GM18519 (cell line): ENCODE measurements around the gene WDPCP.
A peak's percentile ranks its signal among the peaks of the same experiment; 100 is the strongest.
"Not testable (repeated sequence)": the region's sequence is repeated elsewhere in the genome, so short reads cannot be mapped to it uniquely, and the experiment has no call there.

Experiments used
- ATAC-seq: cut with Tn5 transposase; IDR thresholded peaks from one replicate; pipeline ENCODE4 v1.9.1; 2021; ENCODE audit warnings: mild to moderate bottlenecking, moderate library complexity; ENCODE audit not compliant: unreplicated experiment, low FRiP score

Gene WDPCP

GRCh38 chr2:63590626-63591408, 2.5 kb upstream of the WDPCP start:
- no peak for ATAC-seq

GRCh38 chr2:63589148-63589958, 1.1 kb upstream of the WDPCP start:
- no peak for ATAC-seq

GRCh38 chr2:63587814-63588384, 378 bp downstream of the WDPCP start:
- ATAC-seq = no peak

- no peak for ATAC-seq
These were observed 5.4 kb downstream of the WDPCP start for GRCh38 chr2:63582873-63583272.

- ATAC-seq = no peak
These were observed 6.8 kb downstream of the WDPCP start for GRCh38 chr2:63581298-63581961.

- ATAC-seq = no peak
These were observed 7.5 kb downstream of the WDPCP start for GRCh38 chr2:63580651-63581297.

GRCh38 chr2:63578767-63579166, 9.5 kb downstream of the WDPCP start:
- no peak for ATAC-seq

GRCh38 chr2:63576546-63576945, 11.7 kb downstream of the WDPCP start:
- ATAC-seq = no peak

GRCh38 chr2:63573726-63574345, 14.4 kb downstream of the WDPCP start:
- not testable (repeated sequence) for ATAC-seq

- ATAC-seq = not testable (repeated sequence)
These were observed 15.3 kb downstream of the WDPCP start for GRCh38 chr2:63573026-63573425.

- ATAC-seq = no peak
These were observed 16.3 kb downstream of the WDPCP start for GRCh38 chr2:63572001-63572400.

- ATAC-seq = no peak
These were observed 17.0 kb downstream of the WDPCP start for GRCh38 chr2:63571291-63571690.

GRCh38 chr2:63569740-63570139, 18.5 kb downstream of the WDPCP start:
- peak; percentile 69 for ATAC-seq

- ATAC-seq = no peak
These were observed 25.5 kb downstream of the WDPCP start for GRCh38 chr2:63562751-63563150.

GRCh38 chr2:63558922-63559321, 29.4 kb downstream of the WDPCP start:
- ATAC-seq = not testable (repeated sequence)

GRCh38 chr2:63557819-63558218, 30.5 kb downstream of the WDPCP start:
- ATAC-seq = not testable (repeated sequence)

- no peak for ATAC-seq
These were observed 32.3 kb downstream of the WDPCP start for GRCh38 chr2:63555931-63556330.

- ATAC-seq = no peak
These were observed 33.0 kb downstream of the WDPCP start for GRCh38 chr2:63555299-63555698.

- no peak for ATAC-seq
These were observed 35.2 kb downstream of the WDPCP start for GRCh38 chr2:63553049-63553448.

GRCh38 chr2:63545023-63545422, 43.3 kb downstream of the WDPCP start:
- no peak for ATAC-seq
